NCI-H2107 (cell line): ENCODE results near the gene KRT33A.
"Not testable (repeated sequence)": the region's sequence is repeated elsewhere in the genome, so short reads cannot be mapped to it uniquely, and the experiment has no call there.

Experiments
- DNase-seq: peaks from one replicate; lab custom pipeline; 2025; lab: John Stamatoyannopoulos, UW

KRT33A gene

DNA sequence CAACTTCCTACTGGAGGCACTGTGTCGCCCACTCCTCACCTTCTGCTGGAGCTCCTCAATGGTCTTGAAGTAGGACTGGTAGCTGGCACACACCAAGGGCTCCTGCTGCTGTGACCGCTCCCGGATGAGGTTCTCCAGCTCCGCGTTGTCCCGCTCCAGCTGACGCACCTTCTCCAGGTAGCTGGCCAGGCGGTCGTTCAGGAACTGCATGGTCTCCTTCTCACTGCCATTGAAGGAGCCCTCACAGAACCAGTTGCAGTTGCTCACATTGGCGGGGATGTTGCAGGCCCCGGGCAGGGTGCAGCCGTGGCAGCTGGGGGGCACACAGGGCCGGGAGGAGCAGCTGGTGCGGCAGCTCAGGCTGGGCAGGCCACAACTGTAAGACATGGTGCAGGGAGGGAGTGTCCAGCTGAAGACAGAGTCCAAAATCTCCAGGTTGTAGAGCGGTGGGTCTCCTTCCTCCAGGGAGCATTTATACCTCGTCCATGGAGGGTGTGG is at the start of gene KRT33A:
Gene KRT33A (minus strand): TSS at position 448 of the 498 bp plus-strand sequence. CDS start 61 bp downstream, at position 387.
- DNase-seq = not testable (repeated sequence)

DNA sequence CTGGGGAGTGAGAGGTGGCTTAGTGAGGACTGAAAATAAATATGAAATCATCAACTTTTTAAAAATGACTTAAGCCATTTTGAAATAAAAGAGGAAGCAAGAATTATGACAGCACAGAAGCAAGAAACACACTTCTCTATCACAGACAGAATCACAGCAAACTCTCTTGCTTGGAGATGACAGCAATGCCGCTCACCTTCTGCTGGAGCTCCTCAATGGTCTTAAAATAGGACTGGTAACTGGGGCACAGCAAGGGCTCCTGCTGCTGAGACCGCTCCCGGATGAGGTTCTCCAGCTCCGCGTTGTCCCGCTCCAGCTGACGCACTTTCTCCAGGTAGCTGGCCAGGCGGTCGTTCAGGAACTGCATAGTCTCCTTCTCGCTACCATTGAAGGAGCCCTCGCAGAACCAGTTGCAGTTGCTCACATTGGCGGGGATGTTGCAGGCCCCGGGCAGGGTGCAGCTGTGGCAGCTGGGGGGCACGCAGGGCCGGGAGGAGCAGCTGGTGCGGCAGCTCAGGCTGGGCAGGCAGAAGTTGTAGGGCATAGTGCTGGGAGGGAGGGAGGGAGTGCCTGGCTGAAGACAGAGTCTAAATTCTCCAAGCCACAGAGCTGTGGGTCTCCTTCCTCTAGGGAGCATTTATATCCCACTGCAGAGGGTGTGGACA is 46.5 kb upstream of the KRT33A start, which contains the start of gene KRT31:
Gene KRT31 (minus strand): TSS at position 613 of the 665 bp plus-strand sequence. CDS start 69 bp downstream, at position 544.
- no peak for DNase-seq

DNA sequence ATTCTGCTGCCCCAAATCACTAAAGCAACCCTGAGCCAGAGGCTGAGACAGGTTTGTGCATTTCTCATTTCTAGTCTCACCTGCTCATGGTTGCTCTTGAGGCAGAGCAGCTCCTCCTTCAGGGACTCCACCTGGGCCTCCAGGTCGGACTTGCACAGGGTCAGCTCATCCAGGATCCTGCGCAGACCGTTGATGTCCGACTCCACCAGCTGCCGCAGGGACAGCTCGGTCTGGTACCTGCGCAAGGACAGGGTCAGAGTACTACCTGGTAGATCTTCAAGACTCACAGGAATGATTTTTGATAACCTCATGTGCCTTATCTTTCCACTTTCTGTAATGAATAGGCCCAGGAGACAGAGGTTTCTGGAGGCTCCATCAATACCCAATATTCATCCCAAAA is 45.7 kb upstream of the KRT33A start:
- no peak for DNase-seq

- no peak for DNase-seq
These were observed 45.0 kb upstream of the KRT33A start for GRCh38 chr17:41395611-41396010.

- DNase-seq = not testable (repeated sequence)
These were observed 44.4 kb upstream of the KRT33A start for GRCh38 chr17:41395044-41395443.

- no peak for DNase-seq
These were observed 43.8 kb upstream of the KRT33A start for GRCh38 chr17:41394254-41394996.

DNA sequence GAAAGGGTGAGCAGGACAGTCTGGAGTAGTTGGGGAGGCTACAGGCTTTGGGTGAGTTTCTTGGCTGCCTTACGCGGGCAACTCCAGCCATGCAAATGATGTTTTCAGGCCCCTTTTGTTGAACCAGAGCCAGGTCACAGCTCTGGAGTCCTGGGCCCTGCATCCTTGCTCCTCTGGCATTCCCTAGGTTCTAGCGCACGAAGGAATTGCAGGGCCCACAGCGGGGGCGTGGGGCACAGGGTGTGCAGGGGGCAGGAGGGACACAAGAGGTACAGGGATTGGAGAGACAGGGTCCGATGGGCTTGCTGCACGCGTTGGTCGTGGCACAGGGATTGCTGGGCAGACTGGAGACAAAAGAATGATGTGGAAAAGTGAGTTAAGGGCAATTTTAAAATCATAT is 43.2 kb upstream of the KRT33A start:
- no peak for DNase-seq

DNA sequence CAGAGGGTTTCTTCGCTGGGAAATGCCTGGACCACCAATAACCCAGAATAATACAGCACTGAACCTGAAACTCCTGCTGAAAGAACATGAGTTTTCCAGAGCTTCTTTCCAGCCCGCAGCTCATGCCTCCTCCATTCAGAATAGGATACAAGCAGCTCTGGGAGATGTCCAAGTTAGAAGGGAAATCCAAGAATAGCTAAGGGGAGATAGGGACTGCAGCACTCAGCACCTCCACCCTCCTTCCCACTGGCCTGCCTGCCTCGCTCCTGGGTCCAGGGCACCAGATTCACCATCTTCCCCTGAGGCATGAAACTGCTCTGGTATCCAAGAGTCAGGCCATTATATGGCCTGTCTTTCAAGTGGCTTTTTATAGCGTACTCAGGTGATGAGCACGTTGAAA is 42.7 kb upstream of the KRT33A start:
- no peak for DNase-seq

GRCh38 chr17:41392278-41392677 is 41.6 kb upstream of the KRT33A start:
- DNase-seq = no peak

DNA sequence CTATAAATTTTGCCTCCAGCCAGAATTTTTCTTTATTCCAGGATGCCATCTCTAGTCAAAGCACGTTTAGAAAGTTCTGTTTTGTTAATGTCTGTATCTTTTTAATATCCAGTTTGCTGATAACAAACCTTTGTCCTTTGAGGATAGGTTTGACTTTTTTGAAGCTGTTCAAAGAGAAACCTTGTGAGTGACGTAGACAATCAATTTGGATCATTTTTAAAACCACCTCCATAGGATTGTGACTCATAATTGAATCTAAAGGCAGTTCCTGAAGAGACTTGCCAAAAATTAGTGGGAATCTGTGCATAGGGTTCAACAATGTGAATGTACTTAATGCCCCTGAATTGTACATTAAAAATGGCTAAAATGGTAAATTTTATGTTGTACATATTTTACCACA is 40.9 kb upstream of the KRT33A start:
- DNase-seq = no peak

- DNase-seq = no peak
These were observed 39.8 kb upstream of the KRT33A start for GRCh38 chr17:41390411-41390938.

DNA sequence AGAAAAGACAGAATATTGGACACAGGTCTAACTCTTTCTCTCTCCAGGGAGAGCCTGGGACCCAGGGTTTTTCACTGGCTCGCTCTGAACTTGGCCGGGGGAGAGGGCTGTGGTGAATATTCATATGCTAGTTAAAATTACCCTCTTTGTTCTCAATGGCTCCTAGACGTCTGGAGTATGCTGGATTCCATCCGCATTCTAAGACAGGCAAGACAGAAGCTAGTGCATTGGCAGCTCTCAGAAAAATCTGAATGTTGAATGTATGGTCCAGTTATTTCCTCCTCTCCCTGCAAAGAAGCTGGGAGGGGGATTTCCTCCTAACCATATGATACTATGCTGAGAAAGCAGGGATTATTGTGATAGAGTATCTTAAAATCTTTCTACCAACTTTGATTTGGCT is 37.0 kb upstream of the KRT33A start:
- no peak for DNase-seq

- DNase-seq = no peak
These were observed 35.6 kb upstream of the KRT33A start for GRCh38 chr17:41386227-41386626.

DNA sequence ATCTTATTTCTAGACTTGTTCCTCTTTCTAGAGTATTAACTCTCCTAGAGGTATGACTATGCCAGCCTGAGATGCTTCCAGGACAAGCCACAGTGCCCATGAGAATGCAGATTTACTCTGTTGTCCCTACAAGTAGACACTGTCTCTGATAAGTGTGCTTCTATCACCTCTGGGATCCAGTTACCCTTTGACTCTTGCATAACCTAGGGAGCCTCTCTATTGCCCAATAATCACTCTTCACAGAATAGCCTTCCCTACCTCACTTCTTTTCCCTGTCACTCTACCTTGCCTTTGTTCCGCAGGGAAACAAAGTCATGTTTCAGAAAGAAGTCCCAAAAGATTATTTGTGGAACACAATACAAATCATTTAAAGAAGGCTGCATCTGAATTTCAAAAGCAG is 33.1 kb upstream of the KRT33A start:
- no peak for DNase-seq

DNA sequence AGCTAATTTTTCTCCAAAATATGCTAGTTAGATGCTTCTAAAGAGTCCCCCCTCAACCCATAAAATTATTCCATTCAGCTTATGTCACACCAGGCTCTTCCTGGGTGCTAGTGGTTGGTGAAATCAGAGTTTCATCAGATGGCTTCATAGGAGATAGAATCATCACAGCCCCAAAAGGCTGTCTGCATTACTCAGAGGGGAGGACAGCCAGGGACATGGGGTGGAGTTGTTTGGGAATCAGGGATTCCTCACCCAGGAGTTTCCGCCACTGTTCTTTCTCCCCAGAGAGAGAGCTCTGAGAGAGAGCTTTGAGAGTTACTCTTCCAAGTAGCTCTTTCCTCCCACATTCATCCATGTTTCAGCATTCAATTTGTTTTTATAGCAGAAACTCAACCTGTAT is 31.8 kb upstream of the KRT33A start:
- DNase-seq = no peak

- not testable (repeated sequence) for DNase-seq
These were observed 31.3 kb upstream of the KRT33A start, which contains the start of gene KRT34 for GRCh38 chr17:41381943-41382342. Gene KRT34, minus strand, starts transcription at chr17:41382306. Its CDS starts 60 bp downstream, at chr17:41382246.

GRCh38 chr17:41380091-41380490 is 29.5 kb upstream of the KRT33A start:
- DNase-seq = not testable (repeated sequence)

DNA sequence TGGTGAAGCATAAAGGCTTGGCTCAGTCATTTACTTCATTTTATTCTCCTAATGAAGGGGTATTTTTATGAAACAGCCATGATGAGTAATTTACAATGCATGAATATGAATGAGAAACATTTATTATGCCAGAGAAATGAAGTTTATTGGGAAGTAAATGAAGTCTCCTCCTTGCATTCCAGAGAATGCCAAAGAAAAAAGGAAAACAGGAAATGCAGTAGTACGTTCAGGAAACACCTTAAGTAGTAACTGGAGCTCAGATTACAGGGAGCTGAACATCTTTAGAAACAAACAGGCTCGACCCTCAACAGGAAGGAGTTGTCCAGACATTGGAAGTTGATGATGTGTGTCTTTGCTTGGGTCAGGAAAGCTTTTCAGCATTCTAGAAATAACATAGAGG is 26.9 kb upstream of the KRT33A start:
- DNase-seq = no peak

- no peak for DNase-seq
These were observed 19.1 kb upstream of the KRT33A start, which contains the start of gene KRT33B for GRCh38 chr17:41369713-41370112. Gene KRT33B, minus strand, starts transcription at chr17:41369813. Its CDS starts 63 bp downstream, at chr17:41369750.

- DNase-seq = no peak
These were observed 18.4 kb upstream of the KRT33A start for GRCh38 chr17:41369023-41369422.

GRCh38 chr17:41367426-41368075 is 16.9 kb upstream of the KRT33A start:
- no peak for DNase-seq

DNA sequence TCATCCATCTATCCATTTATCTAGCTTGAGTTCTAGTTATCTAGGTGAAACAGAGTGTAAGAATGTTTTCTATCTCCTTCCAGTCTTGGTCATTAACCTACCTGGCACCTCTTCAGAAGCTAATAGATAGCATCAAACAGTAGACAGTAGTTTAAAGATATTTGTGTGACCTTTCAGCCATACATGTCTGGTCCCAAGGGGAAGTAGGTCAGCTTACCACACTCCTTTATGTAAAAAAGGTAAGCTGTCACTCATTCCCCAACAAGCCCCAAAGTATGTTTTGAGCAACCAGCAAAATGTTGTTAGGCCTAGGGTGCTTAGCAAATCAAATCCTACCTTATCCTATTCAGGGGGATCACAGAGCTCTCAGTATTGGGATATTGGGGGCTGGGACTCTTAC is 15.4 kb upstream of the KRT33A start:
- DNase-seq = no peak
